H9 (cell line): ENCODE measurements around the gene MARVELD1. TPM values are rescaled to one million over a fixed set of nuclear protein-coding genes. Genes with fewer than 3 reads are reported as not detected.

Experiments
- DNase-seq: peaks from one replicate; pipeline ENCODE4 v3.0.0-alpha.2; 2017
- H2AFZ ChIP-seq: one replicate; pipeline ENCODE4 v1.6.1; 2013; ENCODE audit warnings: mild to moderate bottlenecking, low read length, control low read depth, moderate library complexity
- H2AK5ac ChIP-seq: 2 replicates; pipeline ENCODE4 v1.6.1; 2013; ENCODE audit warnings: low read length, control low read depth, mixed read lengths; ENCODE audit not compliant: insufficient read length
- H2BK120ac ChIP-seq: one replicate; pipeline ENCODE4 v1.6.1; 2013; ENCODE audit warnings: low read depth, mild to moderate bottlenecking, low read length, control low read depth, inconsistent platforms; ENCODE audit not compliant: poor library complexity, severe bottlenecking
- H2BK12ac ChIP-seq: 2 replicates; pipeline ENCODE4 v1.6.1; 2013; ENCODE audit warnings: low read length, control low read depth, mixed read lengths, low read depth; ENCODE audit not compliant: insufficient read length
- H2BK15ac ChIP-seq: 2 replicates; pipeline ENCODE4 v1.6.1; 2013; ENCODE audit warnings: low read depth, low read length, control low read depth
- H2BK20ac ChIP-seq: one replicate; pipeline ENCODE4 v1.6.1; 2013; ENCODE audit warnings: low read depth, mild to moderate bottlenecking, low read length, control low read depth, inconsistent platforms; ENCODE audit not compliant: poor library complexity, severe bottlenecking
- H2BK5ac ChIP-seq: 2 replicates; pipeline ENCODE4 v1.6.1; 2013; ENCODE audit warnings: low read length, control low read depth, mixed read lengths; ENCODE audit not compliant: insufficient read length
- H3K14ac ChIP-seq: 2 replicates; pipeline ENCODE4 v1.6.1; 2013; ENCODE audit warnings: low read length, control low read depth; ENCODE audit not compliant: insufficient read depth
- H3K18ac ChIP-seq: 2 replicates; pipeline ENCODE4 v1.6.1; 2013; ENCODE audit warnings: low read depth, mild to moderate bottlenecking, mixed read lengths, low read length, control low read depth; ENCODE audit not compliant: insufficient read length
- H3K23ac ChIP-seq: 2 replicates; pipeline ENCODE4 v1.6.1; 2013; ENCODE audit warnings: low read length, control low read depth, mixed read lengths, low read depth; ENCODE audit not compliant: insufficient read length
- H3K23me2 ChIP-seq: 2 replicates; pipeline ENCODE4 v1.6.1; 2013; ENCODE audit warnings: low read depth, mild to moderate bottlenecking, mixed read lengths, low read length, control low read depth; ENCODE audit not compliant: insufficient read length, poor library complexity, severe bottlenecking
- H3K27ac ChIP-seq: 2 replicates; pipeline ENCODE4 v1.5.1; 2013; ENCODE audit warnings: low read length, control low read depth, mixed read lengths, low read depth; ENCODE audit not compliant: insufficient read length
- H3K27me3 ChIP-seq: 2 replicates; pipeline ENCODE4 v1.6.1; 2013; ENCODE audit warnings: low read length, control low read depth, inconsistent platforms; ENCODE audit not compliant: insufficient read depth
- H3K4ac ChIP-seq: 2 replicates; pipeline ENCODE4 v1.6.1; 2013; ENCODE audit warnings: low read depth, mild to moderate bottlenecking, control low read depth, inconsistent platforms, low read length, moderate library complexity
- H3K4me1 ChIP-seq: 2 replicates; pipeline ENCODE4 v1.6.1; 2013; ENCODE audit warnings: low read length, control low read depth, inconsistent platforms; ENCODE audit not compliant: insufficient read depth
- H3K4me2 ChIP-seq: 2 replicates; pipeline ENCODE4 v1.6.1; 2013; ENCODE audit warnings: low read length, control low read depth, mixed read lengths; ENCODE audit not compliant: insufficient read length, insufficient read depth
- H3K56ac ChIP-seq: 2 replicates; pipeline ENCODE4 v1.6.1; 2013; ENCODE audit warnings: low read depth, mild to moderate bottlenecking, mixed read lengths, low read length, control low read depth; ENCODE audit not compliant: insufficient read length
- H3K79me1 ChIP-seq: 2 replicates; pipeline ENCODE4 v1.6.1; 2013; ENCODE audit warnings: low read depth, mild to moderate bottlenecking, moderate library complexity, low read length, control low read depth, inconsistent platforms; ENCODE audit not compliant: insufficient read depth, poor library complexity, severe bottlenecking
- H3K79me2 ChIP-seq: 2 replicates; pipeline ENCODE4 v1.6.1; 2013; ENCODE audit warnings: low read length, control low read depth, inconsistent platforms; ENCODE audit not compliant: insufficient read depth
- H3K9ac ChIP-seq: 2 replicates; pipeline ENCODE4 v1.6.1; 2013; ENCODE audit warnings: low read length, control low read depth, mixed read lengths; ENCODE audit not compliant: insufficient read length; ENCODE audit errors: extremely low read depth
- H3K9me3 ChIP-seq: one replicate; pipeline ENCODE4 v1.6.1; 2013; ENCODE audit warnings: low read depth, low read length, inconsistent platforms; ENCODE audit not compliant: control insufficient read depth
- H3T11ph ChIP-seq: one replicate; pipeline ENCODE4 v1.6.1; 2013; ENCODE audit warnings: mild to moderate bottlenecking, low read length, control low read depth, inconsistent platforms
- H4K20me1 ChIP-seq: one replicate; pipeline ENCODE4 v1.6.1; 2013; ENCODE audit not compliant: control insufficient read depth, insufficient read length, insufficient read depth
- H4K5ac ChIP-seq: 2 replicates; pipeline ENCODE4 v1.6.1; 2013; ENCODE audit warnings: low read depth, mild to moderate bottlenecking, mixed read lengths, low read length, control low read depth; ENCODE audit not compliant: insufficient read length
- H4K8ac ChIP-seq: replicated peaks from 2 replicates; pipeline ENCODE4 v1.6.1; 2013; ENCODE audit warnings: low read length, control low read depth, mixed read lengths, low read depth; ENCODE audit not compliant: insufficient read length
- H4K91ac ChIP-seq: 2 replicates; pipeline ENCODE4 v1.6.1; 2013; ENCODE audit warnings: low read depth, mild to moderate bottlenecking, moderate library complexity, mixed read lengths, low read length, control low read depth; ENCODE audit not compliant: insufficient read length
- H3K27ac Mint-ChIP-seq, 3 experiments: 2 replicates in 2 of 3; 3 replicates in 1 of 3; pipeline ENCODE4 v1.8.0; 2020 to 2021; ENCODE audit warnings: mixed read lengths in 3 of 3, mild to moderate bottlenecking in 1 of 3, moderate library complexity in 1 of 3
- H3K27me3 Mint-ChIP-seq: 2 replicates; pipeline ENCODE4 v1.8.0; 2021; ENCODE audit warnings: low read depth, mild to moderate bottlenecking, moderate library complexity, mixed read lengths
- H3K36me3 Mint-ChIP-seq, 3 experiments: 2 replicates in 2 of 3; 3 replicates in 1 of 3; pipeline ENCODE4 v1.8.0; 2020 to 2021; ENCODE audit warnings: low read depth in 3 of 3, mixed read lengths in 3 of 3; ENCODE audit not compliant: insufficient read depth in 1 of 3
- H3K4me1 Mint-ChIP-seq, 2 experiments: 2 replicates each; pipeline ENCODE4 v1.8.0; 2020; ENCODE audit warnings: mixed read lengths in 2 of 2
- H3K4me3 Mint-ChIP-seq, 2 experiments: 2 replicates in 1 of 2; 3 replicates in 1 of 2; pipeline ENCODE4 v1.8.0; 2020 to 2021; ENCODE audit warnings: mild to moderate bottlenecking in 2 of 2, mixed read lengths in 2 of 2, moderate library complexity in 1 of 2
- H3K9me3 Mint-ChIP-seq, 2 experiments: 2 replicates in 1 of 2; 3 replicates in 1 of 2; pipeline ENCODE4 v1.8.0; 2020; ENCODE audit warnings: mild to moderate bottlenecking in 2 of 2, mixed read lengths in 2 of 2, moderate library complexity in 1 of 2
- CTCF ChIP-seq: fragments of 200-600 bp; sonication (generic); conservative IDR thresholded peaks from 3 replicates; pipeline ENCODE4 v1.8.0; 2021; ENCODE audit warnings: antibody characterized with exemption, mild to moderate bottlenecking
- WGBS: extraction: QIAGEN DNeasy Blood & Tissue Kit; methylation state at CpG from one replicate; pipeline ENCODE4 v1.1.7; 2013; ENCODE audit warnings: missing lambda C conversion rate, low lambda C conversion rate, mixed read lengths; ENCODE audit not compliant: insufficient read length; ENCODE audit errors: extremely low coverage; 5-methylcytosine and 5-hydroxymethylcytosine counted together
- total RNA-seq: library from RNA; stranded (reverse); gene quantifications from 2 replicates; pipeline ENCODE4 v1.2.1, GENCODE V29; 2021

The MARVELD1 gene
- total RNA-seq, 1 experiment from 2014 or later, result 26.7 TPM

GRCh38 chr10:97759158-97759887 lies 45.8 kb downstream of the MARVELD1 start:
- Histone ChIP-seq H2BK20ac (no peak overlapping the region), H2BK5ac (no peak overlapping the region), H3K56ac (no peak overlapping the region), H3K79me2 (no peaks in the 10 kb centered on the region), H4K5ac (no peak overlapping the region), H3K79me1 (no peaks in the 10 kb centered on the region), H3K14ac (no peak overlapping the region), H4K91ac (no peak overlapping the region), H3T11ph (no peak overlapping the region), H3K4me1 (no peaks in the 10 kb centered on the region), H2AK5ac (no peak overlapping the region), H3K23me2 (no peaks in the 10 kb centered on the region), H3K18ac (no peak overlapping the region), H3K4me2 (no peak overlapping the region), H3K9ac (no peak overlapping the region), H3K4ac (no peak overlapping the region), H2BK12ac (no peak overlapping the region), H4K8ac (no peak overlapping the region), H2AFZ (no peak overlapping the region), H3K27me3 (no peaks in the 10 kb centered on the region), H3K27ac (no peak overlapping the region), H2BK120ac (no peak overlapping the region), H2BK15ac (no peak overlapping the region), H3K9me3 (no peaks in the 10 kb centered on the region), H4K20me1 (no peaks in the 10 kb centered on the region), H3K23ac (no peak overlapping the region)
- Mint-ChIP-seq H3K4me1 (peaks cover 19 to 33% of the 10 kb centered on the region in 2 experiments), H3K9me3 (no peaks in the 10 kb centered on the region), H3K36me3 (peaks cover 12 to 57% (median 35%) of the 10 kb centered on the region in 3 experiments), H3K4me3 (no peak overlapping the region), H3K27ac (peak overlapping the region in 1 of 3 experiments; percentile 68; a peak in 2 of 7 replicates), H3K27me3 (peaks cover 2% of the 10 kb centered on the region; the same call in 1 of the 2 replicates)
- peak; percentile 87 for DNase-seq
- TF ChIP-seq CTCF, result peak; percentile 97
- no CpG with 5 or more reads among the region's 5 CpGs for WGBS
